Stimulated activated CD4-positive, alpha-beta T cell treated with anti-CD3 and anti-CD28 coated beads, Interleukin-1b, Interleukin-23, amount 100 ng/mL, for 24 hours (primary cell): Measurements from ENCODE around the gene SMIM44.

Source experiments
- DNase-seq, 4 experiments: peaks; one replicate each; pipeline ENCODE4 v3.0.0-alpha.2; 2020; ENCODE audit warnings: low read depth in 4 of 4, low spot score in 1 of 4

Gene SMIM44

GRCh38 chr19:3441986-3442329, 41.3 kb downstream of the SMIM44 start:
- no peak for DNase-seq

GRCh38 chr19:3441089-3441985, 41.9 kb downstream of the SMIM44 start:
- DNase-seq = no peak

GRCh38 chr19:3440082-3440481, 43.2 kb downstream of the SMIM44 start:
- peak; percentile 24 to 43 (median 28) for DNase-seq

- DNase-seq = peak; percentile 88 to 96 (median 92)
Observed at GRCh38 chr19:3434630-3435553, 48.3 kb downstream of the SMIM44 start.

GRCh38 chr19:3433805-3434540, 49.3 kb downstream of the SMIM44 start:
- DNase-seq = no peak

GRCh38 chr19:3433313-3433712, 49.9 kb downstream of the SMIM44 start:
- no peak for DNase-seq
